Measurements from ENCODE around the gene BCAM.

DNA sequence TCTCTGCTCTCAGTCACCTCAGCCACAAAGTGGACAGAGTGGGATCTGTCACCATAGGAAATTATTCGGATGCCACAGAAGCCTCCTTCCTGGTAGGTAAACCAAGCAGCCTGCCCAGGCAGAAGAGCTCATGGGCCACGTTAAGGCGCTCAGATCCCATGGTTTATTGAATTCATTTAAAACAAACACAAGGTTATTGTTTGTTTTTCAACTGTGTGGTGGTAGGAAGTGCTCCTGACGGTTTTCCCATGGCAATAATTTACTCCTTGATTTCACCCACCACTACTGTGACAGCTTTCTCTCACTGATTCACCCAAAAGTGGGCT lies 14.4 kb downstream of the BCAM start:
- TF ChIP-seq POLR2A (IDR thresholded peaks at IDR 0.05) (no peak), EP300 (IDR thresholded peaks at IDR 0.05) (no peak), POLR2AphosphoS5 (IDR thresholded peaks at IDR 0.05) (no peak)
- TF ChIP-seq, protein P1, sequence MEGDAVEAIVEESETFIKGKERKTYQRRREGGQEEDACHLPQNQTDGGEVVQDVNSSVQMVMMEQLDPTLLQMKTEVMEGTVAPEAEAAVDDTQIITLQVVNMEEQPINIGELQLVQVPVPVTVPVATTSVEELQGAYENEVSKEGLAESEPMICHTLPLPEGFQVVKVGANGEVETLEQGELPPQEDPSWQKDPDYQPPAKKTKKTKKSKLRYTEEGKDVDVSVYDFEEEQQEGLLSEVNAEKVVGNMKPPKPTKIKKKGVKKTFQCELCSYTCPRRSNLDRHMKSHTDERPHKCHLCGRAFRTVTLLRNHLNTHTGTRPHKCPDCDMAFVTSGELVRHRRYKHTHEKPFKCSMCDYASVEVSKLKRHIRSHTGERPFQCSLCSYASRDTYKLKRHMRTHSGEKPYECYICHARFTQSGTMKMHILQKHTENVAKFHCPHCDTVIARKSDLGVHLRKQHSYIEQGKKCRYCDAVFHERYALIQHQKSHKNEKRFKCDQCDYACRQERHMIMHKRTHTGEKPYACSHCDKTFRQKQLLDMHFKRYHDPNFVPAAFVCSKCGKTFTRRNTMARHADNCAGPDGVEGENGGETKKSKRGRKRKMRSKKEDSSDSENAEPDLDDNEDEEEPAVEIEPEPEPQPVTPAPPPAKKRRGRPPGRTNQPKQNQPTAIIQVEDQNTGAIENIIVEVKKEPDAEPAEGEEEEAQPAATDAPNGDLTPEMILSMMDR (IDR thresholded peaks at IDR 0.05), result no peak

All from gastroesophageal sphincter (tissue), 3 donors.